ENCODE data around the gene CD209. TPM values are rescaled to one million over a fixed set of nuclear protein-coding genes. Genes with fewer than 3 reads are reported as not detected.

Gene CD209
- total and polyA plus RNA-seq, 2 of the 8 experiments (the other 6 are each of a cell fraction or from before 2014, with no cell fraction given): 0.05 to 0.22 TPM

GRCh38 chr19:7783991-7784423 lies 36.7 kb upstream of the CD209 start:
- Histone ChIP-seq H3K79me1 (ENCODE audit: low read depth, low read length) (no peaks in the 10 kb centered on the region), H2BK5ac (ENCODE audit: low read depth, low read length) (no peak overlapping the region), H3K23me2 (ENCODE audit: low read depth, low read length) (peaks cover 11% of the 10 kb centered on the region), H4K8ac (ENCODE audit: extremely low read depth, insufficient read depth, low read length) (no peak overlapping the region), H3K18ac (ENCODE audit: extremely low read depth, low read length) (no peak overlapping the region), H2BK20ac (ENCODE audit: low read length) (no peak overlapping the region), H3K27ac (ENCODE audit: low read depth, low read length) (no peak overlapping the region), H4K20me1 (replicated peaks in 1 of 2; ENCODE audit: control insufficient read depth in 1 of 2, insufficient read depth in 2 of 2, low read length in 2 of 2) (peaks cover 0 to 2% of the 10 kb centered on the region in 2 experiments), H2AFZ (ENCODE audit: low read length) (no peak overlapping the region), H2AK5ac (ENCODE audit: low read depth, low read length) (no peak overlapping the region), H2BK120ac (replicated peaks; ENCODE audit: low read depth, low read length) (no peak overlapping the region), H3K9ac (replicated peaks in 1 of 4; ENCODE audit: extremely low read depth in 1 of 4, low read depth in 3 of 4, low read length in 3 of 4) (no peak overlapping the region), H3K79me2 (ENCODE audit: control insufficient read depth in 1 of 2, insufficient read depth in 2 of 2, low read length in 2 of 2) (no peaks in the 10 kb centered on the region), H2BK12ac (ENCODE audit: low read depth, low read length) (no peak overlapping the region), H4K5ac (ENCODE audit: insufficient read length, low read depth, low read length) (no peak overlapping the region), H3K4me1 (replicated peaks in 1 of 4; ENCODE audit: control insufficient read depth in 3 of 4, insufficient read depth in 4 of 4, low read length in 3 of 4) (peaks cover 0 to 15% (median 8%) of the 10 kb centered on the region in 4 experiments; a peak in 6 of 7 replicates), H3K56ac (replicated peaks; ENCODE audit: insufficient read length, low read depth, low read length) (no peak overlapping the region), H3K4me2 (ENCODE audit: insufficient read depth in 1 of 2, low read depth in 2 of 2, low read length in 2 of 2) (no peak overlapping the region), H2BK15ac (ENCODE audit: low read length) (no peak overlapping the region; the same call in 1 of the 2 replicates), H3K14ac (ENCODE audit: insufficient read length) (no peak overlapping the region), H3K27me3 (replicated peaks in 1 of 4; ENCODE audit: control insufficient read depth in 3 of 4, extremely low read depth in 1 of 4, insufficient read depth in 3 of 4, low read length in 3 of 4) (peaks cover 10 to 22% (median 20%) of the 10 kb centered on the region in 4 experiments), H3K4me3 (ENCODE audit: extremely low read depth in 1 of 4, insufficient read depth in 2 of 4, low read depth in 3 of 4, low read length in 4 of 4) (no peak overlapping the region), H4K91ac (replicated peaks; ENCODE audit: insufficient read length, low read length) (no peak overlapping the region), H3K4ac (replicated peaks; ENCODE audit: insufficient read length, low read depth, low read length) (no peak overlapping the region), H3K23ac (ENCODE audit: insufficient read length) (no peak overlapping the region), H3K36me3 (ENCODE audit: control insufficient read depth in 2 of 4, insufficient read depth in 4 of 4, low read length in 3 of 4) (no peaks in the 10 kb centered on the region), H3K9me3 (ENCODE audit: insufficient read depth in 2 of 2, low read depth in 1 of 2, low read length in 1 of 2) (no peaks in the 10 kb centered on the region; a peak in 1 of 4 replicates)
- TF ChIP-seq CEBPB (IDR thresholded peaks at IDR 0.05; ENCODE audit: low read depth, low read length) (peak; percentile 92), FOSL1 (IDR thresholded peaks at IDR 0.05; ENCODE audit: insufficient read depth, low read depth, low read length) (no peak), BACH1 (IDR thresholded peaks at IDR 0.05; ENCODE audit: low read length) (peak; percentile 27; the same call in 1 of the 2 replicates)
- WGBS, 2 experiments (ENCODE audit: extremely low coverage in 1 of 2, insufficient coverage in 1 of 2, insufficient read length in 1 of 2, insufficient replicate concordance in 2 of 2, low coverage in 1 of 2, low lambda C conversion rate in 2 of 2, missing lambda C conversion rate in 1 of 2): 61% methylated on average over 8 of the region's 8 CpGs; no CpG with 5 or more reads in 1 of the 2 experiments
- DNase-seq (ENCODE audit: low read depth in 1 of 2, low spot score in 2 of 2): no peak
- ChIA-PET CTCF (ENCODE audit: partially characterized antibody) (interaction anchor here (0.7 to 1.8 kb wide), 5 partner anchors 12 to 41 kb away, joined by 3 to 9 read pairs (median 3); no protein-coding TSS in a partner anchor), POLR2A (ENCODE audit: partially characterized antibody) (interaction anchor here (0.5 to 1.0 kb wide), 3 partner anchors 10 to 21 kb away, joined by 3 to 4 read pairs (median 3); no protein-coding TSS in a partner anchor)
- no peak for FAIRE-seq

Measured in H1 (cell line).